GM12878 (cell line): ENCODE data around the gene PKP4. TPM values are rescaled to one million over a fixed set of nuclear protein-coding genes. Genes with fewer than 3 reads are reported as not detected.

Experiments used
- ATAC-seq: fragments of 200-7000 bp; cut with Tn5 transposase; 3 replicates; pipeline ENCODE4 v1.9.1; 2020; ENCODE audit warnings: mild to moderate bottlenecking, moderate library complexity
- BruUV-seq: library from RNA; stranded (reverse); fragments of 400-500 nt; replicated peaks from 2 replicates; lab custom pipeline; 2021; lab: Mats Ljungman, UMichigan
- CTCF ChIA-PET: fragments of 300-600 bp; sonication (Branson Sonifier 250); formaldehyde crosslinking; extraction: SDS; loops from one replicate; lab custom pipeline; 2021; ENCODE audit warnings: inconsistent platforms; lab: Yijun Ruan, JAX
- POLR2A ChIA-PET: fragments of 350-600 bp; formaldehyde crosslinking; extraction: SDS; loops from one replicate; lab custom pipeline; 2021; ENCODE audit warnings: inconsistent platforms; lab: Charles Lee
- RAD21 ChIA-PET: fragments of 300-600 bp; sonication (Branson Sonifier 250); formaldehyde crosslinking; loops from one replicate; lab custom pipeline; 2023; ENCODE audit warnings: antibody characterized with exemption; ENCODE audit not compliant: unreplicated experiment; lab: Charles Lee
- SMC1A ChIA-PET: fragments of 300-600 bp; sonication (Branson Sonifier 250); formaldehyde crosslinking; loops from one replicate; lab custom pipeline; 2023; ENCODE audit not compliant: unreplicated experiment, uncharacterized antibody; lab: Charles Lee
- DNase-seq: peaks from one replicate; pipeline ENCODE4 v3.0.0-alpha.2; 2011; ENCODE audit warnings: low read depth, low spot score
- FAIRE-seq: peaks from 3 replicates; lab custom pipeline; 2011; peaks lifted over from hg19 to GRCh38; lab: Jason Lieb, UNC
- H2AFZ ChIP-seq: 2 replicates; pipeline ENCODE4 v1.6.0; 2011; ENCODE audit warnings: low read depth, low read length, control low read depth; ENCODE audit not compliant: control insufficient read depth
- H3K27ac ChIP-seq: 2 replicates; pipeline ENCODE4 v1.5.1; 2011; ENCODE audit warnings: control low read depth; ENCODE audit not compliant: control insufficient read depth, insufficient read depth
- H3K27me3 ChIP-seq, 2 experiments: replicated peaks in 1 of 2; 2 replicates each; pipeline versions ENCODE4 v1.6.0 to v1.6.1; 2011; ENCODE audit warnings: low read length in 1 of 2; ENCODE audit not compliant: control insufficient read depth in 2 of 2, insufficient read depth in 2 of 2
- H3K36me3 ChIP-seq, 2 experiments: 2 replicates each; pipeline ENCODE4 v1.5.1; 2011; ENCODE audit warnings: low read length in 1 of 2; ENCODE audit not compliant: control insufficient read depth in 2 of 2, insufficient read depth in 2 of 2
- H3K4me1 ChIP-seq: 2 replicates; pipeline ENCODE4 v1.6.1; 2011; ENCODE audit warnings: mild to moderate bottlenecking, low read length, moderate library complexity, mixed read lengths; ENCODE audit not compliant: control insufficient read depth, insufficient read depth
- H3K4me2 ChIP-seq: 2 replicates; pipeline ENCODE4 v1.6.0; 2011; ENCODE audit warnings: control low read depth; ENCODE audit not compliant: control insufficient read depth, insufficient read depth
- H3K4me3 ChIP-seq: fragments of 200-600 bp; sonication (generic); 2 replicates; pipeline ENCODE4 v1.5.1; 2016
- H3K79me2 ChIP-seq: 2 replicates; pipeline ENCODE4 v1.6.0; 2011; ENCODE audit warnings: low read length; ENCODE audit not compliant: control insufficient read depth, insufficient read depth
- H3K9ac ChIP-seq: 2 replicates; pipeline ENCODE4 v1.8.0; 2011; ENCODE audit warnings: low read length, control low read depth, mixed read lengths; ENCODE audit not compliant: control insufficient read depth, insufficient read depth
- H3K9me3 ChIP-seq: replicated peaks from 3 replicates; pipeline ENCODE4 v1.5.1; 2011; ENCODE audit warnings: mild to moderate bottlenecking, low read length; ENCODE audit not compliant: control insufficient read depth, insufficient read depth
- H4K20me1 ChIP-seq: 2 replicates; pipeline ENCODE4 v1.6.0; 2011; ENCODE audit not compliant: control insufficient read depth, insufficient read depth
- CEBPZ ChIP-seq: fragments of 150-350 bp; IDR thresholded peaks from 2 replicates; pipeline ENCODE4 v1.6.1; 2016; ENCODE audit warnings: low read depth, low read length
- E2F8 ChIP-seq: fragments of 450-650 bp; IDR thresholded peaks from 2 replicates; pipeline ENCODE4 v1.6.1; 2018; ENCODE audit warnings: mild to moderate bottlenecking, low read depth, moderate library complexity; ENCODE audit not compliant: partially characterized antibody
- HDGF ChIP-seq: fragments of 450-650 bp; IDR thresholded peaks from 2 replicates; pipeline ENCODE4 v1.6.1; 2016; ENCODE audit warnings: antibody characterized with exemption
- IRF3 ChIP-seq: fragments of 450-650 bp; IDR thresholded peaks from 2 replicates; pipeline ENCODE4 v1.6.1; 2014; ENCODE audit warnings: mild to moderate bottlenecking
- JUNB ChIP-seq: IDR thresholded peaks from 2 replicates; pipeline ENCODE4 v1.6.1; 2016; ENCODE audit warnings: antibody characterized with exemption, mild to moderate bottlenecking
- NFYB ChIP-seq: IDR thresholded peaks from 2 replicates; pipeline ENCODE4 v1.6.1; 2011; ENCODE audit warnings: low read depth, mild to moderate bottlenecking, low read length, improper control_type of control experiment, moderate library complexity; ENCODE audit not compliant: insufficient read depth
- PAX8 ChIP-seq: fragments of 450-650 bp; IDR thresholded peaks from 2 replicates; pipeline ENCODE4 v1.6.1; 2017; ENCODE audit warnings: mild to moderate bottlenecking, moderate library complexity
- RCOR1 ChIP-seq: conservative IDR thresholded peaks from 2 replicates; pipeline ENCODE4 v1.6.1; 2012; ENCODE audit warnings: low read depth, low read length, improper control_type of control experiment
- SIN3A ChIP-seq: IDR thresholded peaks from 2 replicates; pipeline ENCODE4 v1.6.1; 2012; ENCODE audit warnings: low read depth, low read length, improper control_type of control experiment
- SMARCA5 ChIP-seq: fragments of 450-650 bp; IDR thresholded peaks from 2 replicates; pipeline ENCODE4 v1.6.1; 2017; ENCODE audit warnings: mild to moderate bottlenecking
- STAT3 ChIP-seq: IDR thresholded peaks from 2 replicates; pipeline ENCODE4 v1.6.1; 2011; ENCODE audit warnings: low read depth, low read length, improper control_type of control experiment
- ZBTB4 ChIP-seq: fragments of 450-650 bp; formaldehyde crosslinking; IDR thresholded peaks from 2 replicates; pipeline ENCODE4 v1.4.0; 2022; ENCODE audit warnings: mild to moderate bottlenecking, moderate library complexity
- WGBS: methylation state at CpG from one replicate; pipeline ENCODE4 v1.1.6; 2016; ENCODE audit warnings: low lambda C conversion rate; ENCODE audit not compliant: insufficient replicate concordance, insufficient coverage; ENCODE audit errors: missing lambda C conversion rate; 5-methylcytosine and 5-hydroxymethylcytosine counted together
- in situ Hi-C: fragments of 300-500 bp; cut with MboI; formaldehyde crosslinking; loops from 9 replicates; pipeline ENCODE4 v1.14.3; 2018; ENCODE audit warnings: mixed read lengths
- intact Hi-C: fragments of 100-400 bp; cut with micrococcal nuclease; formaldehyde crosslinking; loops from one replicate; pipeline ENCODE4 v1.14.2; 2022; ENCODE audit not compliant: unreplicated experiment
- polyA plus RNA-seq, 11 experiments: library from polyadenylated mRNA; depleted of rRNA in 4 of 11; unstranded in 6 of 11; stranded (reverse) in 5 of 11; fragments of >200 nt; fragmentation: Nextera tagmentation in 4 of 11; fragmentation: Illumina TruSeq in 1 of 11; extraction: Ambion mirVana in 4 of 11; extraction: Trizol in 1 of 11; gene quantifications; 1 replicate in 1 of 11; 2 replicates in 10 of 11; pipeline versions ENCODE4 v1.2.1 to v1.2.3, GENCODE V29; 2011 to 2016; ENCODE audit warnings: inconsistent platforms in 2 of 11, missing spikeins in 2 of 11, low read depth in 1 of 11
- total RNA-seq, 4 experiments: library from RNA; depleted of rRNA in 3 of 4; stranded (reverse); fragments of >200 nt in 3 of 4; fragmentation: Illumina TruSeq in 1 of 4; extraction: Trizol in 1 of 4; gene quantifications; 2 replicates each; pipeline versions ENCODE4 v1.2.1 to v1.2.3, GENCODE V29; 2013 to 2021

The PKP4 gene
- total and polyA plus RNA-seq, 10 of the 15 experiments (the other 5 are each of a cell fraction or from before 2014, with no cell fraction given): 4.8 to 35.8 (median 17.7) TPM

GRCh38 chr2:158542577-158542976 lies 85.8 kb downstream of the PKP4 start:
- H3K36me3 ChIP-seq: no peaks in the 10 kb centered on the region
- no peak for TF ChIP-seq PAX8
- no peak for TF ChIP-seq JUNB
- TF ChIP-seq SIN3A: no peak
- no peak for TF ChIP-seq NFYB
- TF ChIP-seq SMARCA5: no peak
- no peak for TF ChIP-seq RCOR1
- TF ChIP-seq E2F8: no peak
- no peak for TF ChIP-seq HDGF
- TF ChIP-seq CEBPZ: no peak
- no peak for TF ChIP-seq IRF3
- no peak for TF ChIP-seq ZBTB4 (CRISPR knock-in tag)
- no peak for TF ChIP-seq STAT3
- no peaks in the 10 kb centered on the region for H3K9me3 ChIP-seq
- intact Hi-C loops: no loop called here
- RAD21 ChIA-PET: no interaction called here
- SMC1A ChIA-PET: no interaction called here
- no peaks in the 10 kb centered on the region for H3K79me2 ChIP-seq
- no peak overlapping the region for H3K4me3 ChIP-seq
- CTCF ChIA-PET: interaction anchor here (1.3 kb wide), 1 partner anchor 13 kb away, joined by 4 read pairs; no protein-coding TSS in a partner anchor
- H3K27me3 ChIP-seq: no peaks in the 10 kb centered on the region
- no peak overlapping the region for H2AFZ ChIP-seq
- no peak for DNase-seq
- no peaks in the 10 kb centered on the region for H4K20me1 ChIP-seq
- no peak overlapping the region for H3K4me2 ChIP-seq
- no peak for ATAC-seq
- in situ Hi-C loops: no loop called here
- 100% methylated on average over 1 of the region's 1 CpG for WGBS
- FAIRE-seq: no peak
- peaks cover 6% of the 10 kb centered on the region for H3K4me1 ChIP-seq
- BruUV-seq: no TSS peak
- H3K27ac ChIP-seq: no peak overlapping the region
- POLR2A ChIA-PET: no interaction called here
- no peak overlapping the region for H3K9ac ChIP-seq
